A673 (cell line): Measurements from ENCODE around the gene ZNF277. TPM values are rescaled to one million over a fixed set of nuclear protein-coding genes. Genes with fewer than 3 reads are reported as not detected.

Experiments used
- BruUV-seq: library from RNA; stranded (reverse); fragments of 400-500 nt; replicated peaks from 2 replicates; lab custom pipeline; 2021; lab: Mats Ljungman, UMichigan
- CTCF ChIA-PET: fragments of 300-600 bp; sonication (Branson Sonifier 250); formaldehyde crosslinking; loops from one replicate; lab custom pipeline; 2022; ENCODE audit warnings: antibody characterized with exemption; lab: Charles Lee
- POLR2A ChIA-PET: fragments of 300-600 bp; sonication (Branson Sonifier 250); formaldehyde crosslinking; loops from one replicate; lab custom pipeline; 2022; ENCODE audit warnings: antibody characterized with exemption; ENCODE audit not compliant: low non-redundant PET; lab: Charles Lee
- DNase-seq: peaks from one replicate; pipeline ENCODE4 v3.0.0-alpha.2; 2015; ENCODE audit warnings: low spot score
- H3K27ac ChIP-seq: fragments of 200-600 bp; sonication (generic); 2 replicates; pipeline ENCODE4 v1.5.1; 2016; ENCODE audit warnings: mixed run types, low read depth, mild to moderate bottlenecking, mixed read lengths, antibody characterized with exemption, low read length; ENCODE audit not compliant: poor library complexity, severe bottlenecking
- H3K27me3 ChIP-seq: fragments of 200-600 bp; sonication (generic); replicated peaks from 2 replicates; pipeline ENCODE4 v1.6.1; 2017; ENCODE audit warnings: mixed run types, low read depth, mild to moderate bottlenecking, mixed read lengths, antibody characterized with exemption, low read length; ENCODE audit not compliant: insufficient read depth, poor library complexity
- H3K36me3 ChIP-seq: fragments of 200-600 bp; sonication (generic); 2 replicates; pipeline ENCODE4 v1.6.1; 2016; ENCODE audit warnings: mixed run types, mild to moderate bottlenecking, mixed read lengths, antibody characterized with exemption, low read length; ENCODE audit not compliant: insufficient read depth, poor library complexity, severe bottlenecking
- H3K4me1 ChIP-seq: fragments of 200-600 bp; sonication (generic); 2 replicates; pipeline ENCODE4 v1.6.1; 2017; ENCODE audit warnings: mixed run types, mild to moderate bottlenecking, mixed read lengths, antibody characterized with exemption, low read length; ENCODE audit not compliant: insufficient read depth, poor library complexity, severe bottlenecking
- H3K4me3 ChIP-seq: fragments of 200-600 bp; sonication (generic); 2 replicates; pipeline ENCODE4 v1.5.1; 2016; ENCODE audit warnings: low read depth, mixed run types, mild to moderate bottlenecking, mixed read lengths, low read length; ENCODE audit not compliant: poor library complexity, severe bottlenecking
- H3K9me3 ChIP-seq: fragments of 200-600 bp; sonication (generic); 2 replicates; pipeline ENCODE4 v1.6.1; 2016; ENCODE audit warnings: mixed run types, low read depth, mild to moderate bottlenecking, mixed read lengths, antibody characterized with exemption, low read length; ENCODE audit not compliant: poor library complexity, severe bottlenecking
- EZH2 ChIP-seq: fragments of 200-600 bp; sonication (generic); IDR thresholded peaks from 2 replicates; pipeline ENCODE4 v1.6.1; 2017; ENCODE audit warnings: borderline replicate concordance, low read depth, mild to moderate bottlenecking, mixed read lengths, antibody characterized with exemption, low read length; ENCODE audit not compliant: poor library complexity, severe bottlenecking
- intact Hi-C: fragments of 100-400 bp; cut with micrococcal nuclease; formaldehyde crosslinking; loops from one replicate; pipeline ENCODE4 v1.10.0; 2022; ENCODE audit not compliant: unreplicated experiment
- total RNA-seq: library from RNA; stranded (reverse); gene quantifications from 2 replicates; pipeline ENCODE4 v1.2.3, GENCODE V29; 2021
- TF ChIP-seq, protein P1 (sequence below): fragments of 300-800, 200-600 bp; sonication (generic); conservative IDR thresholded peaks from 2 replicates; pipeline ENCODE4 v1.5.1; 2017; ENCODE audit warnings: low read depth, mild to moderate bottlenecking, antibody characterized with exemption, low read length, moderate library complexity, mixed read lengths

The ZNF277 gene
- total RNA-seq, 1 experiment from 2014 or later = 17.7 TPM

DNA sequence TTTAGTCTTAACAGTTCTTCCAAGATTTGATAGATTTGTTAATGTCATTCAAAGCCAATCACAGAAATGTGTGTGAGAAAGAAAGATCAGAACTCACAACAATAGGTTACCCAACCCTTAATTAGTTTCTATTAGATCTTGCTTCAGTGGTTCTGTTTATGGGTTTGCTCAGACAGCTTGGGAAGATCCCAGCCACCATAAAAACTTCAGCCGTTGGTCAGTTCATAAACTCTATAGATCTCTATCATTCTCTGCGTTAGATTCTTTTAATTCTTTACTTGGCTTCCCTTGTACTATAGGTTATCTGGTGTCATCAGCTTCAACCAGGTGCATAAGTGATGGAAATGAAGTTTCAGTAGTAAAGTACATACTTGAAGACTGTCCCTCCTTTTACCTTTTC lies 54.4 kb downstream of the ZNF277 start:
- H3K27ac ChIP-seq = no peak overlapping the region
- H3K4me3 ChIP-seq = no peak overlapping the region
- no peak for DNase-seq
- POLR2A ChIA-PET = no interaction called here
- TF ChIP-seq, protein P1, sequence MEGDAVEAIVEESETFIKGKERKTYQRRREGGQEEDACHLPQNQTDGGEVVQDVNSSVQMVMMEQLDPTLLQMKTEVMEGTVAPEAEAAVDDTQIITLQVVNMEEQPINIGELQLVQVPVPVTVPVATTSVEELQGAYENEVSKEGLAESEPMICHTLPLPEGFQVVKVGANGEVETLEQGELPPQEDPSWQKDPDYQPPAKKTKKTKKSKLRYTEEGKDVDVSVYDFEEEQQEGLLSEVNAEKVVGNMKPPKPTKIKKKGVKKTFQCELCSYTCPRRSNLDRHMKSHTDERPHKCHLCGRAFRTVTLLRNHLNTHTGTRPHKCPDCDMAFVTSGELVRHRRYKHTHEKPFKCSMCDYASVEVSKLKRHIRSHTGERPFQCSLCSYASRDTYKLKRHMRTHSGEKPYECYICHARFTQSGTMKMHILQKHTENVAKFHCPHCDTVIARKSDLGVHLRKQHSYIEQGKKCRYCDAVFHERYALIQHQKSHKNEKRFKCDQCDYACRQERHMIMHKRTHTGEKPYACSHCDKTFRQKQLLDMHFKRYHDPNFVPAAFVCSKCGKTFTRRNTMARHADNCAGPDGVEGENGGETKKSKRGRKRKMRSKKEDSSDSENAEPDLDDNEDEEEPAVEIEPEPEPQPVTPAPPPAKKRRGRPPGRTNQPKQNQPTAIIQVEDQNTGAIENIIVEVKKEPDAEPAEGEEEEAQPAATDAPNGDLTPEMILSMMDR = no peak
- no peak for TF ChIP-seq EZH2
- no peaks in the 10 kb centered on the region for H3K36me3 ChIP-seq
- no peaks in the 10 kb centered on the region for H3K27me3 ChIP-seq
- peaks cover 23% of the 10 kb centered on the region for H3K4me1 ChIP-seq
- H3K9me3 ChIP-seq = no peaks in the 10 kb centered on the region
- CTCF ChIA-PET = no interaction called here
- no TSS peak for BruUV-seq
- intact Hi-C loops = no loop called here

DNA sequence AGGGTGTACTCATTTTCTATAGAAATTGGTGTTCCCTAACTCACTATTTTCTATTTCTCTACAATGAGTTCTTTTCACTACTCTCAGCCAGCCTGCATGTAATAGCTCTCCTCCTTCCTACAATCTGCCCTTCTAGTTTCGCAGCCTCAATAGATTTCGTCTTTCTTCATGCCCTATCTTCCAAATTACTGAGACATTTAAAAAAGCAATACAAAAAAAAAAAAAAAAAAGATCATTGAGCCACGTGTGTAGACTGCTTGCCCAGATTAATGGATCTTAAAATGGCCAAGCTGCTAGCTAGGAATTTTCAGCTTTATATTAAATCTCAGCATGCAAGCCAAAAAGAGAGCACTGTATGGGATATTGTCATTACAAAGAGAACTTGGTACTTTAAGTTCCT lies 55.5 kb downstream of the ZNF277 start:
- ChIA-PET CTCF (no interaction called here), POLR2A (no interaction called here)
- Histone ChIP-seq H3K9me3 (no peaks in the 10 kb centered on the region), H3K4me1 (peaks cover 28% of the 10 kb centered on the region), H3K36me3 (no peaks in the 10 kb centered on the region), H3K4me3 (no peak overlapping the region), H3K27me3 (no peaks in the 10 kb centered on the region), H3K27ac (no peak overlapping the region)
- intact Hi-C loops = no loop called here
- TF ChIP-seq, protein P1 = no peak
- DNase-seq = no peak
- BruUV-seq = no TSS peak

DNA sequence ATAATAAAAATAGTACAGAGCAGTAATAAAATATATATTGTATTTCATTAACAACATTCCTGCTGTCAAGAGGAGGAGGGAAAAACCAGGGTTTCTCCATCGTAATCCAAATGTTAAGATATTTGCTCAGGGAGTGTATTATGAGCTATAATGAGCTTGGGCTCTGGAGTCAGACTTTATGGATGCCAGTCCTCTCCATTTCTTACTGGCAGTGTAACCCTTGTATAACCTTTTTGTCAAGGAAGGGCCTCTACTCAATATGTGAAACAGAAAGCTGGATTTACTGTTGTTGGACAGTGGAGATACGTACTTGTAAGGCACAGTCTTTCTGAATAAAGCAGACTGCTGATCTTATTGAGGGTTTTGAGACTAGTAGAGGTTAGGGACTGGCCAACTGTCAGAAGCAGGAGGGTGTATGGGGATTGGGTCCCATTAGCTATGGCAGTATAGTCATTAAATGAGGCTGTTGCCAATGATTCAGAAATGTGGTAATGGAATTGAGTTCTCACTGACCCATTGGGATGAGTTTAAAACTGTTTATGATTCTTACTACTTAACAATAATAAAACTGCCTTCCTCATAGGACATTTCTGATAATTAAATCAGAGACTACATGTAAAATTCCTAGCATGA lies 56.5 kb downstream of the ZNF277 start:
- ChIA-PET POLR2A (no interaction called here), CTCF (no interaction called here)
- TF ChIP-seq EZH2 = no peak
- TF ChIP-seq, protein P1 = no peak
- no peaks in the 10 kb centered on the region for H3K36me3 ChIP-seq
- H3K4me3 ChIP-seq = no peak overlapping the region
- H3K27ac ChIP-seq = no peak overlapping the region
- no TSS peak for BruUV-seq
- H3K9me3 ChIP-seq = no peaks in the 10 kb centered on the region
- peaks cover 28% of the 10 kb centered on the region for H3K4me1 ChIP-seq
- intact Hi-C loops = no loop called here
- no peaks in the 10 kb centered on the region for H3K27me3 ChIP-seq
- no peak for DNase-seq
